Renal cortex interstitium (tissue), 11 donors: ENCODE data around the gene SOX15. TPM values are rescaled to one million over a fixed set of nuclear protein-coding genes. Genes with fewer than 3 reads are reported as not detected.
A peak's percentile ranks its signal among the peaks of the same experiment; 100 is the strongest.

ENCODE experiments used
- DNase-seq, 11 donors: peaks; one replicate each; pipeline ENCODE4 v3.0.0-alpha.2; 2013; ENCODE audit warnings: low read depth in 9 of 11, low spot score in 4 of 11; ENCODE audit errors: extremely low read depth in 1 of 11
- polyA plus RNA-seq, 3 donors: library from polyadenylated mRNA; unstranded; fragments of 120-200 nt; gene quantifications; one replicate each; pipeline ENCODE4 v1.2.1, GENCODE V29; 2013; ENCODE audit not compliant: insufficient read length in 3 of 3

Gene SOX15
- polyA plus RNA-seq, 3 donors: 2.9 to 4.4 (median 4.0) TPM

GRCh38 chr17:7582396-7583252 lies 7.3 kb downstream of the SOX15 start:
- no peak for DNase-seq

GRCh38 chr17:7580604-7581575 lies 9.0 kb downstream of the SOX15 start:
- no peak for DNase-seq

DNA sequence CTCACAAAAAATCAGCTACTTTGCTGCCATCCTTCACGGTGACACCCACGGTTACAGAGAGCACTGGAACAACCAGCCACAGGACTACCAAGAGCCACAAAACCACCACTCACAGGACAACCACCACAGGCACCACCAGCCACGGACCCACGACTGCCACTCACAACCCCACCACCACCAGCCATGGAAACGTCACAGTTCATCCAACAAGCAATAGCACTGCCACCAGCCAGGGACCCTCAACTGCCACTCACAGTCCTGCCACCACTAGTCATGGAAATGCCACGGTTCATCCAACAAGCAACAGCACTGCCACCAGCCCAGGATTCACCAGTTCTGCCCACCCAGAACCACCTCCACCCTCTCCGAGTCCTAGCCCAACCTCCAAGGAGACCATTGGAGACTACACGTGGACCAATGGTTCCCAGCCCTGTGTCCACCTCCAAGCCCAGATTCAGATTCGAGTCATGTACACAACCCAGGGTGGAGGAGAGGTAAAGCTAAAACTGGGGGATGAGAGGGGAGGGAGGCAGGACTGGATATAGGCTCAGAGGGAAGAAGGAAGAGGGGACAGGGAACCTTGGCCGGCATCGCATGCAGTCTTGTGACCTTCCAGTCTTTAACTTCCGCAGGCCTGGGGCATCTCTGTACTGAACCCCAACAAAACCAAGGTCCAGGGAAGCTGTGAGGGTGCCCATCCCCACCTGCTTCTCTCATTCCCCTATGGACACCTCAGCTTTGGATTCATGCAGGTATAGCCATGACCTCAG lies 9.9 kb downstream of the SOX15 start:
- DNase-seq: no peak

DNA sequence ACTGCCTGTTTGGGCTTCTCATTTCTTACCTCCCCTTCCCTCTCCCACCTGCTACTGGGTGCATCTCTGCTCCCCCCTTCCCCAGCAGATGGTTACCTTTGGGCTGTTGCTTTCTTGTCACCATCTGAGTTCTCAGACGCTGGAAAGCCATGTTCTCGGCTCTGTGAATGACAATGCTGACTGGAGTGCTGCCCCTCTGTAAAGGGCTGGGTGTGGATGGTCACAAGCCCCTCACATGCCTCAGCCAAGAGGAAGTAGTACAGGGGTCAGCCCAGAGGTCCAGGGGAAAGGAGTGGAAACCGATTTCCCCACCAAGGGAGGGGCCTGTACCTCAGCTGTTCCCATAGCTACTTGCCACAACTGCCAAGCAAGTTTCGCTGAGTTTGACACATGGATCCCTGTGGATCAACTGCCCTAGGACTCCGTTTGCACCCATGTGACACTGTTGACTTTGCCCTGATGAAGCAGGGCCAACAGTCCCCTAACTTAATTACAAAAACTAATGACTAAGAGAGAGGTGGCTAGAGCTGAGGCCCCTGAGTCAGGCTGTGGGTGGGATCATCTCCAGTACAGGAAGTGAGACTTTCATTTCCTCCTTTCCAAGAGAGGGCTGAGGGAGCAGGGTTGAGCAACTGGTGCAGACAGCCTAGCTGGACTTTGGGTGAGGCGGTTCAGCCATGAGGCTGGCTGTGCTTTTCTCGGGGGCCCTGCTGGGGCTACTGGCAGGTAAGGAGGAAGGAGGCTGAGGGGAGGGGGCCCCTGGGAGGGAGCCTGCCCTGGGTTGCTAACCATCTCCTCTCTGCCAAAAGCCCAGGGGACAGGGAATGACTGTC lies 10.7 kb downstream of the SOX15 start, which contains the start of gene CD68:
Gene CD68, plus strand, starts transcription at position 638 of the 833 bp plus-strand sequence. Its CDS starts 40 bp downstream, at position 678.
- DNase-seq: no peak

DNA sequence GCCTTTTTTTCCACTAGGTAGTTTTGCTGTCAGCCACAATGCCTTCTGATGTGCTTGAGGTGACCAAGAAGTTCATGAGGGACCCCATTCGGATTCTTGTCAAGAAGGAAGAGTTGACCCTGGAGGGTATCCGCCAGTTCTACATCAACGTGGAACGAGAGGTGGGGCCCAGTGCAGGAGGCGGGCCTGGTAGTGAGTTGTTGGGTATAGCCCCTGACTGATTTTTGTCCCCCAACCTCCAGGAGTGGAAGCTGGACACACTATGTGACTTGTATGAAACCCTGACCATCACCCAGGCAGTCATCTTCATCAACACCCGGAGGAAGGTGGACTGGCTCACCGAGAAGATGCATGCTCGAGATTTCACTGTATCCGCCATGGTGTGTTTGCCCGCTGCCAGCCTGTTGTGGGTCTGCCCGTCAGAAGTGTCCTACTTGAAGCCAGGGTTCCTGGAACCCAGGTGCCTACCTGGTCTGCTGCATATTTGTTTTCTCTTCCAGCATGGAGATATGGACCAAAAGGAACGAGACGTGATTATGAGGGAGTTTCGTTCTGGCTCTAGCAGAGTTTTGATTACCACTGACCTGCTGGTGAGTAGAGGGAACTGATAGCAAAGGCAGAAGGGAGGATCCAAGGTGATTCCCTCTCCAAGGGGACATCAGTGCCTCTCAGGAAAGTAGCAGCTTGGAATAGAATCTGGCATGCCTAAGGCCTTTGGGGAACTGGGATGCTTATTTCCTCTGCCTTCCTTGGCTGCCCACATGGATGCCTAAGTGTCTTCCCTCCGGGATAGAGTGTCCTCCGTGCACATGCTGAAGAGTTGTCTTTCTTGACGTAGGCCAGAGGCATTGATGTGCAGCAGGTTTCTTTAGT lies 12.3 kb downstream of the SOX15 start:
- no peak for DNase-seq

DNA sequence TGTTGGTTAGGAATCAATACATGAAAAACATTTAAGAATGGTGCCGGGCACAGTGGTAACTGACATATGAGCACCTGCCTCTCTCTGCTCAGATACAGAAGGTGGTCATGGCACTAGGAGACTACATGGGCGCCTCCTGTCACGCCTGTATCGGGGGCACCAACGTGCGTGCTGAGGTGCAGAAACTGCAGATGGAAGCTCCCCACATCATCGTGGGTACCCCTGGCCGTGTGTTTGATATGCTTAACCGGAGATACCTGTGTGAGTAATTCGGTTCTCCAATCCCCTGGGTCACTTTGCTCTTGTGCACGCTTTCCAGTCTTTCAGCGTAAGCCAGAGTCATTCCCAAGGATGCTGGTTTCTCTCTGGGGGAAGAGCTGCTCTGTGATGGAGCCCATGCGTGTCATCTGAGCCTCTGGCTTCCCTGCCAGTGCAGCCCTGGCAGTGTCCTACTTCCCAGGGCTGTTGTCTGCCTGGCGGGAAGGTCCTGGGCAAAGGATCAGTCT lies 13.4 kb downstream of the SOX15 start:
- DNase-seq: no peak

- no peak for DNase-seq
Measured at GRCh38 chr17:7575959-7576358, 13.9 kb downstream of the SOX15 start.

DNA sequence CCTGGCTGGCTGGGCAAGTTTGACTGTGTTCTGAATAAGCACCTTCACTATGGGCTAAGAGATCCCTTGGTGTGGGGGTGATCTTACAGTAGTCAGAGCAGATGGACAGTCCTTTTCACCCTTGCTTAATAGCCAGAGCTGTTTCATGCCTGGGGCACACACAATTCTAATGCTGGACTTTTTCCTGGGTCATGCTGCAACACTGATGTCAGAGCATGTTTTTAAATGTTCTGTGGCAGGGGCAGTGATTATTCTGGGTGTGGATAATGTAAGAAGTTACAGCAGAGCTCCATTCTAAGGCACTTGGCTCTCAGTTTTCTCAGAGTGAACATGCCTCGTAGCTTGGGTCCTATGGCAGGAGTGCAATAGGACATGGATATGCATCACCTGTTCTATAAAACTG lies 14.4 kb downstream of the SOX15 start:
- DNase-seq: no peak

DNA sequence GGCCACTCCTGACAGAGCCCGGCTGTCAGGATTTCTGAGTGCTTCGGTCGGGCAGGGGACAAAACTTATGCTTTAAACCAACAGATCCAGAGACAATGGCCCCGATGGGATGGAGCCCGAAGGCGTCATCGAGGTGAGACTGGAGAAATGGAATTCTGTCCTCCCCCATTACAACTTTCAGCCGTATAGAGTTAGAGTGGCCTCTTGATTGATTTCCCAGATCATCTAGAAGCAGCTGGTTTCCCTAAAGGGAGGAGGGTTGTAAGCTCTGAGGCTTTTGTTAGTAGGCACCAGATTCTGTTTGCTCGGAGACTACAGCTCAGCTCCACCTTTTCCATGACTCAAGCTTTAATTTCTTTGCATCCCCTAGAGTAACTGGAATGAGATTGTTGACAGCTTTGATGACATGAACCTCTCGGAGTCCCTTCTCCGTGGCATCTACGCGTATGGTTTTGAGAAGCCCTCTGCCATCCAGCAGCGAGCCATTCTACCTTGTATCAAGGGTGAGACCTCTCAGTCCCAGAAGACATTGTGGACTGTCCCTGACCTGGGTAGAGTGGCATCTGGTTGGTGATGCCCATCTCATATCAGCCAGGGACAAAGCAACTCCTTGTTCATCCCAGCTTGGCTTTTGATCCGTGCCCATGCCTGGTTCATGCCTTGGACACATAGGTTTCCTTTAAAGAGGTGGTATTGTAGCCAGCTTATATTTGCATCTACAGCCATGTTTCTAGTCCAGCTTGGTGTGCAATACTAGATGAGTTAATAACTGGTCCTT lies 15.5 kb downstream of the SOX15 start:
- no peak for DNase-seq

- peak in 8 of 11 donors; percentile 82 to 91 (median 87) for DNase-seq
Measured at GRCh38 chr17:7573324-7574080, 16.4 kb downstream of the SOX15 start.

- peak; percentile 95 to 99 (median 98) for DNase-seq
Measured at GRCh38 chr17:7572588-7573323, 17.1 kb downstream of the SOX15 start.

DNA sequence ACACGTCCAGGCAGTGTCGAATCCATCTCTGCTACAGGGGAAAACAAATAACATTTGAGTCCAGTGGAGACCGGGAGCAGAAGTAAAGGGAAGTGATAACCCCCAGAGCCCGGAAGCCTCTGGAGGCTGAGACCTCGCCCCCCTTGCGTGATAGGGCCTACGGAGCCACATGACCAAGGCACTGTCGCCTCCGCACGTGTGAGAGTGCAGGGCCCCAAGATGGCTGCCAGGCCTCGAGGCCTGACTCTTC lies 17.6 kb downstream of the SOX15 start:
- no peak for DNase-seq

DNA sequence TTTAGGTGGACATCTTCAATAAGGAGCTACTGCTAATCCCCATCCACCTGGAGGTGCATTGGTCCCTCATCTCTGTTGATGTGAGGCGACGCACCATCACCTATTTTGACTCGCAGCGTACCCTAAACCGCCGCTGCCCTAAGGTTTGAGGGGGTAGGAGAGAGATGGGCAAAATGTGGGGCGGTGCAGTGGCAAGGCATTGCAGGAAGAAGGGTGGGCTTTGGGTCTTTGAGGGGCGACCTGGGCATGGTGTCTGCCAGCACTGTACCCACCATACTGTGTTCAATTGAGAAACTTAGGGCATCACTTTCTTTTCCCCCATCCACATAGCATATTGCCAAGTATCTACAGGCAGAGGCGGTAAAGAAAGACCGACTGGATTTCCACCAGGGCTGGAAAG lies 19.5 kb downstream of the SOX15 start:
- DNase-seq: no peak

- DNase-seq: no peak
Measured at GRCh38 chr17:7569571-7569970, 20.3 kb downstream of the SOX15 start.

DNA sequence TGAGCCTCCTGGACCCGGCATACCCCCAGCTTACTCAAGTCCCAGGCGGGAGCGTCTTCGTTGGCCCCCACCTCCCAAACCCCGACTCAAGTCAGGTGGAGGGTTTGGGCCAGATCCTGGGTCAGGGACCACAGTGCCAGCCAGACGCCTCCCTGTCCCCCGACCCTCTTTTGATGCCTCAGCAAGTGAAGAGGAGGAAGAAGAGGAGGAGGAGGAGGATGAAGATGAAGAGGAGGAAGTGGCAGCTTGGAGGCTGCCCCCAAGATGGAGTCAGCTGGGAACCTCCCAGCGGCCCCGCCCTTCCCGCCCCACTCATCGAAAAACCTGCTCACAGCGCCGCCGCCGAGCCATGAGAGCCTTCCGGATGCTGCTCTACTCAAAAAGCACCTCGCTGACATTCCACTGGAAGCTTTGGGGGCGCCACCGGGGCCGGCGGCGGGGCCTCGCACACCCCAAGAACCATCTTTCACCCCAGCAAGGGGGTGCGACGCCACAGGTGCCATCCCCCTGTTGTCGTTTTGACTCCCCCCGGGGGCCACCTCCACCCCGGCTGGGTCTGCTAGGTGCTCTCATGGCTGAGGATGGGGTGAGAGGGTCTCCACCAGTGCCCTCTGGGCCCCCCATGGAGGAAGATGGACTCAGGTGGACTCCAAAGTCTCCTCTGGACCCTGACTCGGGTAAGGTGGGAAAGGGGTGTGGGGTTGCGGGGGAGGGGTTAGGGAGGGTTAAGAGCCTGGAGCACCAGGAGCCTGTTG lies 26.6 kb downstream of the SOX15 start:
- no peak for DNase-seq
